ENCODE data around the gene CAST.

GRCh38 chr5:96619946-96620345, 42.2 kb upstream of the CAST start:
- TF ChIP-seq CTCF (IDR thresholded peaks at IDR 0.05) (no peak), POLR2A (IDR thresholded peaks at IDR 0.05) (no peak)

Data from suprapubic skin (tissue), 3 donors.